K562 (cell line): ENCODE results near the gene COL21A1. TPM values are rescaled to one million over a fixed set of nuclear protein-coding genes. Genes with fewer than 3 reads are reported as not detected.

Experiments used
- ATAC-seq: fragments of 200-7000 bp; cut with Tn5 transposase; 3 replicates; pipeline ENCODE4 v1.9.1; 2020; ENCODE audit warnings: moderate library complexity
- BruUV-seq: library from RNA; stranded (reverse); fragments of 400-500 nt; replicated peaks from 2 replicates; lab custom pipeline; 2021; lab: Mats Ljungman, UMichigan
- CTCF ChIA-PET: fragments of 300-600 bp; formaldehyde crosslinking; extraction: SDS; loops from one replicate; lab custom pipeline; 2021; ENCODE audit warnings: low intra/inter-chr PET ratio; lab: Yijun Ruan, JAX
- POLR2A ChIA-PET: fragments of 300-600, 350-650 bp; sonication (Branson Sonifier 250); formaldehyde crosslinking; extraction: SDS; loops from one replicate; lab custom pipeline; 2021; ENCODE audit warnings: antibody characterized with exemption, inconsistent platforms; lab: Yijun Ruan, JAX
- DNase-seq, 4 experiments: peaks; one replicate each; pipeline versions ENCODE4 v3.0.0 to v3.0.0-alpha.2; 2011 to 2018; ENCODE audit warnings: low spot score in 3 of 4, mixed read lengths in 3 of 4; ENCODE audit errors: extremely low read depth in 1 of 4
- FAIRE-seq: peaks from 2 replicates; lab custom pipeline; 2011; peaks lifted over from hg19 to GRCh38; lab: Jason Lieb, UNC
- H2AFZ ChIP-seq: 2 replicates; pipeline ENCODE4 v1.6.0; 2011; ENCODE audit warnings: low read depth, low read length, control low read depth, inconsistent platforms
- H3K27ac ChIP-seq: fragments of 200-600 bp; 3 replicates; pipeline ENCODE4 v1.8.0; 2011; ENCODE audit warnings: low read depth, mild to moderate bottlenecking, control low read depth, inconsistent platforms, low read length, moderate library complexity, mixed read lengths; ENCODE audit errors: extremely low read depth
- H3K27me3 ChIP-seq, 2 experiments: fragments of 300-600 bp in 1 of 2; 2 replicates in 1 of 2; 3 replicates in 1 of 2; pipeline versions ENCODE4 v1.6.0 to v1.8.0; 2011; ENCODE audit warnings: inconsistent platforms in 2 of 2, low read length in 2 of 2, mild to moderate bottlenecking in 1 of 2, mixed read lengths in 1 of 2, moderate library complexity in 1 of 2; ENCODE audit not compliant: control insufficient read depth in 2 of 2, insufficient read depth in 2 of 2
- H3K36me3 ChIP-seq: fragments of 300-600 bp; 3 replicates; pipeline ENCODE4 v1.8.0; 2011; ENCODE audit warnings: mild to moderate bottlenecking, low read length, inconsistent platforms; ENCODE audit not compliant: control insufficient read depth, insufficient read depth
- H3K4me1 ChIP-seq, 2 experiments: fragments of 200-600 bp in 1 of 2; replicated peaks in 1 of 2; 2 replicates in 1 of 2; 3 replicates in 1 of 2; pipeline versions ENCODE4 v1.5.1 to v1.8.0; 2011; ENCODE audit warnings: inconsistent platforms in 2 of 2, low read length in 2 of 2, mild to moderate bottlenecking in 1 of 2, mixed read lengths in 1 of 2, moderate library complexity in 1 of 2; ENCODE audit not compliant: control insufficient read depth in 2 of 2, insufficient read depth in 2 of 2
- H3K4me2 ChIP-seq: 2 replicates; pipeline ENCODE4 v1.6.1; 2011; ENCODE audit warnings: low read length, control low read depth, inconsistent platforms, mixed read lengths; ENCODE audit not compliant: insufficient read depth
- H3K4me3 ChIP-seq: fragments of 200-600 bp; sonication (generic), shearing (Covaris generic); 2 replicates; pipeline ENCODE4 v1.5.1; 2016; ENCODE audit warnings: control low read depth, inconsistent platforms
- H3K79me2 ChIP-seq: fragments of 200-600 bp; 3 replicates; pipeline ENCODE4 v1.8.0; 2011; ENCODE audit warnings: low read length, inconsistent platforms; ENCODE audit not compliant: control insufficient read depth, insufficient read depth
- H3K9ac ChIP-seq, 2 experiments: 2 replicates each; pipeline versions ENCODE4 v1.6.0 to v1.6.1; 2011; ENCODE audit warnings: low read depth in 2 of 2, low read length in 2 of 2, control low read depth in 1 of 2, inconsistent platforms in 1 of 2, mild to moderate bottlenecking in 1 of 2, mixed read lengths in 1 of 2; ENCODE audit not compliant: insufficient read depth in 1 of 2
- H3K9me1 ChIP-seq: one replicate; pipeline ENCODE4 v1.6.0; 2011; ENCODE audit warnings: inconsistent platforms, mild to moderate bottlenecking, low read length, moderate library complexity; ENCODE audit not compliant: control insufficient read depth, insufficient read depth
- H3K9me3 ChIP-seq: replicated peaks from 2 replicates; pipeline ENCODE4 v1.5.1; 2011; ENCODE audit warnings: low read depth, low read length, inconsistent platforms; ENCODE audit not compliant: control insufficient read depth, insufficient read depth
- H4K20me1 ChIP-seq: replicated peaks from 2 replicates; pipeline ENCODE4 v1.6.1; 2011; ENCODE audit warnings: low read length, inconsistent platforms, mixed read lengths; ENCODE audit not compliant: control insufficient read depth, insufficient read depth
- ETV1 ChIP-seq: fragments of 450-650 bp; conservative IDR thresholded peaks from 2 replicates; pipeline ENCODE4 v1.6.1; 2016; ENCODE audit warnings: missing genetic modification characterization, control low read depth, low read depth, missing compliant biosample characterization
- KLF13 ChIP-seq: fragments of 450-650 bp; IDR thresholded peaks from 2 replicates; pipeline ENCODE4 v1.6.1; 2016; ENCODE audit warnings: missing genetic modification characterization, low read depth, mild to moderate bottlenecking, missing compliant biosample characterization, moderate library complexity, borderline replicate concordance
- RERE ChIP-seq: sonication (generic); formaldehyde crosslinking; IDR thresholded peaks from 2 replicates; pipeline ENCODE4 v1.8.0; 2023; ENCODE audit warnings: missing genetic modification reagents, mild to moderate bottlenecking, borderline replicate concordance
- WGBS: fragments of 100-300 bp; shearing (Covaris generic); methylation state at CpG from one replicate; pipeline ENCODE4 v1.1.6; 2016; ENCODE audit warnings: low coverage, mixed read lengths; ENCODE audit not compliant: insufficient coverage; ENCODE audit errors: missing lambda C conversion rate; 5-methylcytosine and 5-hydroxymethylcytosine counted together
- in situ Hi-C: fragments of 300-500 bp; cut with MboI; formaldehyde crosslinking; loops from 4 replicates; pipeline ENCODE4 v1.15.0; 2018; ENCODE audit warnings: inconsistent platforms, mixed read lengths
- intact Hi-C: fragments of 100-400 bp; cut with micrococcal nuclease; formaldehyde crosslinking; loops from 2 replicates; pipeline ENCODE4 v1.14.2; 2022
- polyA plus RNA-seq, 8 experiments: library from polyadenylated mRNA; depleted of rRNA in 4 of 8; stranded (reverse) in 5 of 8; unstranded in 3 of 8; fragments of >200 nt; fragmentation: Nextera tagmentation in 2 of 8; fragmentation: Illumina TruSeq in 1 of 8; extraction: Ambion mirVana in 2 of 8; extraction: Trizol in 1 of 8; gene quantifications; 2 replicates each; pipeline versions ENCODE4 v1.2.1 to v1.2.3, GENCODE V29; 2011 to 2014; ENCODE audit warnings: inconsistent platforms in 1 of 8, missing spikeins in 1 of 8
- total RNA-seq, 7 experiments: library from RNA; depleted of rRNA in 6 of 7; stranded (reverse); fragments of >200 nt in 6 of 7; fragmentation: Illumina TruSeq in 2 of 7; extraction: Trizol in 2 of 7; gene quantifications; 2 replicates each; pipeline versions ENCODE4 v1.2.1 to v1.2.3, GENCODE V29; 2011 to 2021; ENCODE audit warnings: low replicate concordance in 1 of 7

COL21A1 gene
- total and polyA plus RNA-seq, 9 of the 15 experiments (the other 6 are each of a cell fraction or from before 2014, with no cell fraction given) = 0.03 to 0.76 (median 0.25) TPM

- no peak for TF ChIP-seq RERE (CRISPR knock-in tag)
- TF ChIP-seq, all 486 proteins: peak for 0
Observed at GRCh38 chr6:56145616-56146015, 101.8 kb downstream of the COL21A1 start (continued).

DNA sequence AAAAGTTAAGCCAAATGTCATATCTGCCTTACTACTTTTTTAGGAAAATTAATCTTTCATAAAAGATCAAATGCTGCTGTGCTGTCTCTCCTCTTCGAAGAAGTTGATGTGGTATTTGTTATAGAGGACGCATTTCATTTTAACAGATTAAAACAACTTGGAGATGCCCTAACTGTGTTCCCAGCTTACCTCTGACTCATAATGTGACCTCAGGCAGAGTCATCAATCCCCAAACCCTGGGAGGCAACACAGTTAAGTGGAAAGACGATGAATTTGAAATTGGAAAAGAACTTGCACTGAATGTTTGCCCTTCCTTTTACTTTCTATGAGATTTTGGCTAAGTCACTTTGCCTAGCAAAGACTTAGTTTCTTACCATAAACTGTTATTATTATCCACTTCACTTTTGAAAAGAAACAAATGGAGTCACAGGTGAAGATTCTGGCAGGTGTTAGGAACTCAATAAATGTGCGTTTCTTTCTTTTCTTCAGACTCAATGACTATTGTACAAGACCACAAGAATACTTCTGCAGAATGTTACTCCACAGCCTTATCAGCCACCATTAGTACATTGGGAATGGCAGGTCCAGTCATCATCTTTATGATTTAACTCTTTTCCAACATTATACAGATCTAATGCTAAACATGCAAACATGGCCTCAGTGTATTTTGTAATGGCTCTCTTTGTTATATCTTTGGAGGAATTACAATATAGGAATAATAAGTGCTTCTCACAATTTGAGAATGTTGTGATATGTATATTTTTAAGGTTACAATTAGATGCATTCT, 102.6 kb downstream of the COL21A1 start:
- 0% methylated on average over 4 of the region's 4 CpGs for WGBS
- H3K4me3 ChIP-seq = no peak overlapping the region
- no peaks in the 10 kb centered on the region for H3K36me3 ChIP-seq
- H3K27me3 ChIP-seq = no peaks in the 10 kb centered on the region
- no peak for FAIRE-seq
- H3K9ac ChIP-seq = no peak overlapping the region
- no TSS peak for BruUV-seq
- DNase-seq = no peak
- ChIA-PET CTCF (interaction anchor here (0.7 kb wide), 1 partner anchor 18 kb away, joined by 3 read pairs; no protein-coding TSS in a partner anchor), POLR2A (no interaction called here)
- in situ Hi-C loops (no loop called here), intact Hi-C loops (no loop called here)
- H3K4me1 ChIP-seq = no peaks in the 10 kb centered on the region
- no peak for ATAC-seq
- H3K9me3 ChIP-seq = no peaks in the 10 kb centered on the region
- no peaks in the 10 kb centered on the region for H4K20me1 ChIP-seq
- no peaks in the 10 kb centered on the region for H3K9me1 ChIP-seq
- no peak overlapping the region for H3K4me2 ChIP-seq
- H3K27ac ChIP-seq = no peak overlapping the region
- no peaks in the 10 kb centered on the region for H3K79me2 ChIP-seq
- no peak for TF ChIP-seq ETV1
- no peak for TF ChIP-seq KLF13 (tag)
- no peak overlapping the region for H2AFZ ChIP-seq
